Measurements from ENCODE around the gene IZUMO1R. TPM values are rescaled to one million over a fixed set of nuclear protein-coding genes. Genes with fewer than 3 reads are reported as not detected.
"Not testable (repeated sequence)": the region's sequence is repeated elsewhere in the genome, so short reads cannot be mapped to it uniquely, and the experiment has no call there.

Gene IZUMO1R
- total RNA-seq, 4 donors from 2014 or later = not detected

- no peaks in the 10 kb centered on the region for H3K4me1 ChIP-seq
- H3K27ac ChIP-seq = no peak overlapping the region
- no peak for DNase-seq
- no peaks in the 10 kb centered on the region for H3K36me3 ChIP-seq
- ATAC-seq = no peak
- no peak overlapping the region for H3K4me3 ChIP-seq
- H3K27me3 ChIP-seq = no peaks in the 10 kb centered on the region
- intact Hi-C loops (cut with DNase I; ENCODE audit: low total_unique reads) = no loop called here
- H3K9me3 ChIP-seq = no peaks in the 10 kb centered on the region
- no peak for TF ChIP-seq CTCF (IDR thresholded peaks at IDR 0.05 in 4 of 5, conservative IDR thresholded peaks at IDR 0.05 in 1 of 5)
- TF ChIP-seq POLR2A (IDR thresholded peaks at IDR 0.05) = no peak
- in situ Hi-C loops (cut with MboI; ENCODE audit: low sequenced_read_pairs in 4 of 4) = no loop called here
Observed at GRCh38 chr11:94338651-94339050, 34.3 kb downstream of the IZUMO1R start.

GRCh38 chr11:94342250-94342649 lies 37.9 kb downstream of the IZUMO1R start:
- H3K27me3 ChIP-seq = no peaks in the 10 kb centered on the region
- DNase-seq (no peak), ATAC-seq (no peak)
- in situ Hi-C loops (cut with MboI; ENCODE audit: low sequenced_read_pairs in 4 of 4) = no loop called here
- H3K4me3 ChIP-seq = no peak overlapping the region
- no peaks in the 10 kb centered on the region for H3K4me1 ChIP-seq
- TF ChIP-seq POLR2A (IDR thresholded peaks at IDR 0.05) = no peak
- TF ChIP-seq CTCF (IDR thresholded peaks at IDR 0.05 in 4 of 5, conservative IDR thresholded peaks at IDR 0.05 in 1 of 5) = no peak
- no peak overlapping the region for H3K27ac ChIP-seq
- intact Hi-C loops (cut with DNase I; ENCODE audit: low total_unique reads) = no loop called here
- H3K9me3 ChIP-seq = no peaks in the 10 kb centered on the region
- H3K36me3 ChIP-seq = no peaks in the 10 kb centered on the region

- DNase-seq (no peak), ATAC-seq (no peak)
- Histone ChIP-seq H3K4me3 (no peak overlapping the region), H3K4me1 (no peaks in the 10 kb centered on the region), H3K9me3 (no peaks in the 10 kb centered on the region), H3K27me3 (no peaks in the 10 kb centered on the region), H3K36me3 (no peaks in the 10 kb centered on the region), H3K27ac (no peak overlapping the region)
- TF ChIP-seq CTCF (IDR thresholded peaks at IDR 0.05 in 4 of 5, conservative IDR thresholded peaks at IDR 0.05 in 1 of 5) (no peak), POLR2A (IDR thresholded peaks at IDR 0.05) (no peak)
- intact Hi-C loops (cut with DNase I; ENCODE audit: low total_unique reads) = no loop called here
- in situ Hi-C loops (cut with MboI; ENCODE audit: low sequenced_read_pairs in 4 of 4) = no loop called here
Observed at GRCh38 chr11:94343495-94343894, 39.1 kb downstream of the IZUMO1R start.

- H3K4me1 ChIP-seq; DNase-seq; H3K4me3 ChIP-seq; H3K9me3 ChIP-seq; in situ Hi-C loops (cut with MboI; ENCODE audit: low sequenced_read_pairs in 4 of 4); H3K27ac ChIP-seq; H3K36me3 ChIP-seq; ATAC-seq; H3K27me3 ChIP-seq: not testable (repeated sequence)
- intact Hi-C loops (cut with DNase I; ENCODE audit: low total_unique reads) = loop anchor here (5.0 kb wide), 1 partner anchor 606 kb away; no protein-coding TSS in a partner anchor
Observed at GRCh38 chr11:94346311-94346710, 41.9 kb downstream of the IZUMO1R start.

- H3K4me1 ChIP-seq; ATAC-seq; H3K4me3 ChIP-seq; intact Hi-C loops (cut with DNase I; ENCODE audit: low total_unique reads); H3K9me3 ChIP-seq; H3K36me3 ChIP-seq; in situ Hi-C loops (cut with MboI; ENCODE audit: low sequenced_read_pairs in 4 of 4); H3K27ac ChIP-seq; H3K27me3 ChIP-seq; DNase-seq: not testable (repeated sequence)
Observed at GRCh38 chr11:94350850-94351563, 46.6 kb downstream of the IZUMO1R start.

Other genes starting within 250 kb of the IZUMO1R start
- gene PANX1, start 175.7 kb upstream of the IZUMO1R start, total RNA-seq = 100 to 1,000 TPM in 1 of 4 donors, 10 to 100 TPM in 3; 29.1 to 109 (median 37.9) TPM
- gene GPR83, start 96.8 kb downstream of the IZUMO1R start, total RNA-seq = under 1 TPM in 3 of 4 donors, not detected in 1; 0.09 to 0.49 (median 0.36) TPM
- gene MRE11, start 189.3 kb downstream of the IZUMO1R start, total RNA-seq = 10 to 100 TPM in 1 of 4 donors, 1 to 10 TPM in 3; 5.3 to 12.3 (median 5.9) TPM
- gene ANKRD49, start 189.4 kb downstream of the IZUMO1R start, total RNA-seq = 10 to 100 TPM in 3 of 4 donors, 1 to 10 TPM in 1; 9.0 to 21.1 (median 11.9) TPM
- gene C11orf97, start 207.9 kb downstream of the IZUMO1R start, total RNA-seq = not detected
- 1 to 10 TPM in 3 of 4 donors, under 1 TPM in 1; 0.92 to 1.9 (median 1.5) TPM for gene FUT4, start 239.3 kb downstream of the IZUMO1R start, total RNA-seq